ENCODE results near the gene IRF1.

IRF1 gene

DNA sequence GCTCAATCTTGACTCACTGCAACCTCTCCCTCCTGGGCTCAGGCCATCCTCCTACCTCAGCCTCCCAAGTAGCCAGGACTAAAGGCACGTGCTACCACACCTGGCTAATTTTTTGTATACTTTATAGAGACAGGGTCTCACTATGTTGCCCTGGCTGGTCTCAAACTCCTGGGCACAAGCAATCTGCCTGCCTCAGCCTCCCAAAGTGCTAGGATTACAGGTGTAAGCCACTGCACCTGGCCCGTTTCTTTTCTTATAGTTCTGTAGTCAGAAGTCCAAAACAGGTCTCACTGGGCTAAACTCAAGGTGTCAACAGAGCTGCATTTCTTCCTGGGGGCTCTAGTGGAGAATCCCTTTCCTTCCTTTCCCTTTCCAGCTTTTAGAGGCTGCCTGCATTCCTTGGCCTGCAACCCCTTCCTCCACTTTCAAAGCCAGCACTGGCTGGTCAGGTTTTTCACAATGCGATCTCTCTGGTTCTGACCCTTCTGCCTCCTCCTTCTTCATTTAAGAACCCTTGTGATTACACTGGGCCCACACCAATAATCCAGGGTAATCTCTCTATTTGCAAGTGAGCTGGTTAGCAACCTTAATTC, 16.3 kb downstream of the IRF1 start:
- no peak for DNase-seq (ENCODE audit: low read depth)

- DNase-seq (ENCODE audit: low read depth): no peak
Observed at GRCh38 chr5:132473668-132474067, 16.9 kb downstream of the IRF1 start.

GRCh38 chr5:132473019-132473531, 17.5 kb downstream of the IRF1 start:
- DNase-seq (ENCODE audit: low read depth): no peak

DNA sequence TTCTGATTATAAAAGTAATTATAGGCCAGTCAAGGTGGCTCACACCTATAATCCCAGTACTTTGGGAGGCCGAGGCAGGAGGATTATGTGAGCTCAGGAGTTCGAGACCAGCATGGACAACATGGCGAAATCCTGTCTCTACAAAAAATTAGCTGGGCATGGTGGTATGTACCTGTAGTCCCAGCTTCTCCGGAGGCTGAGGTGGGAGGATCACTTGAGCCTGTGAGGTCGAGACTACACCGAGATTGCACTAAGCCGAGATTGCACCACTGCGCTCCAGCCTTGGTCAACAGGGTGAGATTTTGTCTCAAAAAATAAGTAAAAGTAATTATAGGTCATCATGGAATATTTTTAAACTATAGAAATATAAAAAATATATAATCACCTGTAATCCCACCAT, 18.1 kb downstream of the IRF1 start:
- no peak for DNase-seq (ENCODE audit: low read depth)

GRCh38 chr5:132471944-132472343, 18.6 kb downstream of the IRF1 start:
- no peak for DNase-seq (ENCODE audit: low read depth)

- DNase-seq (ENCODE audit: low read depth): no peak
Observed at GRCh38 chr5:132471151-132471907, 19.2 kb downstream of the IRF1 start.

- DNase-seq (ENCODE audit: low read depth): no peak
Observed at GRCh38 chr5:132470596-132470995, 20.0 kb downstream of the IRF1 start.

GRCh38 chr5:132470010-132470392, 20.6 kb downstream of the IRF1 start:
- no peak for DNase-seq (ENCODE audit: low read depth)

- DNase-seq (ENCODE audit: low read depth): no peak
Observed at GRCh38 chr5:132469380-132470009, 21.1 kb downstream of the IRF1 start.

- DNase-seq (ENCODE audit: low read depth): no peak
Observed at GRCh38 chr5:132468656-132469379, 21.8 kb downstream of the IRF1 start.

- DNase-seq (ENCODE audit: low read depth): no peak
Observed at GRCh38 chr5:132467287-132467984, 23.1 kb downstream of the IRF1 start.

- DNase-seq (ENCODE audit: low read depth): peak; percentile 76
Observed at GRCh38 chr5:132466433-132467286, 23.9 kb downstream of the IRF1 start.

DNA sequence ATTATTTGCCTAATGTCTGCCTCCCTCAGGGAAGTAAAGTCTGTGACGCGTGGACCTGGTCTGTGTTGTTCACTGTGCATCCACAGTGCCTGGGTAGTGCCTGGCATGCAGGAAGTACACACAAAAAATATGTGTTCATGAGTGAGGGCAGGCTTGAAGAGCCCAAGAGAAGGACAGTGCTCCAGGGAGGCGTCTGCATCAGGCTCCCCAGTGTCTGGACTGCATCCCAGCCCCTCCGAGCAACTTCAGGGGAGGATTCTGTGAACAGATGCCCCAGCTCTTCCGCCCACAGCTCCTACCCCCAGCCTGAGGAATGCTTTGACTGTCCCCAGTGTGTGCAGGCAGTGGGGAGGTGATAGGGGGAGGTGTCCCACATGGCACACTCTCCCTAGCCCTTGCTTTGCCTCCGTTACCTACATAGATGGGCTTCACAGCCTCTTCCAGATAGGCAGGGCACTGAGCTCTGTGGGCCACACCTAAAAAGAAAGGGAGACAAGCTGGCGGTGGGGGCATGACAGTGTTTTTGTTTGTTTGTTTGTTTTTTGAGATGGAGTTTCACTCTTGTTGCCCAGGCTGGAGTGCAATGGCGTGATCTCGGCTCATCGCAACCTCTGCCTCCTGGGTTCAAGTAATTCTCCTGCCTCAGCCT, 25.4 kb downstream of the IRF1 start:
- DNase-seq (ENCODE audit: low read depth): no peak

GRCh38 chr5:132464156-132464939, 26.2 kb downstream of the IRF1 start:
- no peak for DNase-seq (ENCODE audit: low read depth)

GRCh38 chr5:132463811-132464155, 26.8 kb downstream of the IRF1 start:
- DNase-seq (ENCODE audit: low read depth): no peak

- no peak for DNase-seq (ENCODE audit: low read depth)
Observed at GRCh38 chr5:132462856-132463745, 27.5 kb downstream of the IRF1 start.

DNA sequence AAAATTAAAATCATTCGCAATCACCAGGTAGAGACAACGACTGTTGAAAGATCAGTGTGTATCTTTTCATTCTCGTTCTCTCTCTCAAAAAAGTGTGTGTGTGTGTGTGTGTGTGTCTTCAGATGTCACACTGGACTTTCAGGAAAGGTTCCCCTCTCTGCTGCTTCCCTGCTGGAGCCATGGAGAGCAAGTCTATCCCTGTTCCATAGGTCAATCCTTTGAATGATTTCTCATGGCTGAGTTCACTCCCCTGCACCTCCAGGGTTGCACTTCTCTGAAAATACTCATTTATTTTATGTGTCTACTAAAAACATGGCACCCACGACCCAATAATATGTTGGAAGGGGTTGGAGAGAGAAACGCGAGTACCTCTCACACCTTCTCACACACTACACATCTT, 28.2 kb downstream of the IRF1 start:
- no peak for DNase-seq (ENCODE audit: low read depth)

GRCh38 chr5:132461569-132462070, 29.0 kb downstream of the IRF1 start:
- DNase-seq (ENCODE audit: low read depth): no peak

All from stromal cell of bone marrow (primary cell).